ENCODE results near the gene TANGO6. TPM values are rescaled to one million over a fixed set of nuclear protein-coding genes. Genes with fewer than 3 reads are reported as not detected.

TANGO6 gene
- total RNA-seq, 6 experiments from 2014 or later = 10.9 to 15.5 (median 14.2) TPM

- Histone ChIP-seq H3K27ac (no peak overlapping the region), H3K36me3 (peaks cover 0 to 18% (median 1%) of the 10 kb centered on the region in 4 donors), H3K9me3 (no peaks in the 10 kb centered on the region), H3K27me3 (no peaks in the 10 kb centered on the region), H3K4me1 (no peaks in the 10 kb centered on the region), H3K4me3 (no peak overlapping the region)
- DNase-seq (no peak), ATAC-seq (no peak)
- intact Hi-C loops (cut with DNase I) = no loop called here
- TF ChIP-seq CTCF (IDR thresholded peaks at IDR 0.05) = no peak
- TF ChIP-seq POLR2A (IDR thresholded peaks at IDR 0.05) = no peak
Measured at GRCh38 chr16:68935008-68935407, 91.7 kb downstream of the TANGO6 start.

- intact Hi-C loops (cut with DNase I) = no loop called here
- Histone ChIP-seq H3K4me3 (no peak overlapping the region), H3K4me1 (no peaks in the 10 kb centered on the region), H3K27ac (no peak overlapping the region), H3K9me3 (no peaks in the 10 kb centered on the region), H3K36me3 (peaks cover 0 to 6% (median 0%) of the 10 kb centered on the region in 4 donors), H3K27me3 (no peaks in the 10 kb centered on the region)
- peak in 3 of 4 donors; percentile 37 to 45 (median 39) for ATAC-seq
- no peak for TF ChIP-seq CTCF (IDR thresholded peaks at IDR 0.05)
- no peak for TF ChIP-seq POLR2A (IDR thresholded peaks at IDR 0.05)
- WGBS (ENCODE audit: insufficient coverage, low coverage, low lambda C conversion rate, missing lambda C conversion rate) = 52% methylated on average over 2 of the region's 2 CpGs
- no peak for DNase-seq
Measured at GRCh38 chr16:68936736-68937631, 93.7 kb downstream of the TANGO6 start.

DNA sequence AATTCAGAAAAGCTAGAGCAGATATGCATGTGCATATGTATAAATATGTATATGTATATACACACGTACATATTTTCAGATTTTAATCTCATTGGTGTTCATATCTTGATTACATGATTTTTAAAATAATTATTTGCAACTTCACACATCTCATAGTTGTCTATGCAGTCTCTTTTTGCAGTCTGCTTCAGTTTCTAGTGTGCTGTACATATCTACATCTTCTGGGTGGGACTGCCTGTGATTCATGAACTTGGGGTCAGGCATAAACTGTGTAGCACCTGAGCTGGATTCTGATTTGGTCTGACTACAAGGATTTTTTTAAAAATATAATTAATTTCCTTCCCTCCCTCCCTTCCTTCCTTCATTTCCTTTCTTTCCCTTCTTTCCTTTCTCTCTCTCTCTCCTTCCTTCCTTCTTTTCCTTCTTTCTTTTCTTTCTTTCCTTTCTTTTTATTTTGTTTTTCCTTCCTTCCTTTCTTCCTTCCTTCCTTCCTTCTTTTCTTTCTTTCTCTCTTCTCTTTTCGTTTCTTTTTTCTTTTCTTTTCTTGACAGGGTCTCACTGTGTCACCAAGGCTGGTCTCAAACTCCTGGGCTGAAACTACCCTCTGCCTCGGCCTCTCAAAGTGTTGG lies 96.5 kb downstream of the TANGO6 start:
- Histone ChIP-seq H3K4me3 (no peak overlapping the region), H3K9me3 (no peaks in the 10 kb centered on the region), H3K4me1 (no peaks in the 10 kb centered on the region), H3K27me3 (no peaks in the 10 kb centered on the region), H3K36me3 (peaks cover 0 to 2% (median 0%) of the 10 kb centered on the region in 4 donors), H3K27ac (no peak overlapping the region)
- intact Hi-C loops (cut with DNase I) = no loop called here
- no peak for ATAC-seq
- DNase-seq = no peak
- WGBS (ENCODE audit: insufficient coverage, low coverage, low lambda C conversion rate, missing lambda C conversion rate) = 81% methylated on average over 3 of the region's 3 CpGs
- TF ChIP-seq POLR2A (IDR thresholded peaks at IDR 0.05) (no peak), CTCF (IDR thresholded peaks at IDR 0.05) (no peak)

DNA sequence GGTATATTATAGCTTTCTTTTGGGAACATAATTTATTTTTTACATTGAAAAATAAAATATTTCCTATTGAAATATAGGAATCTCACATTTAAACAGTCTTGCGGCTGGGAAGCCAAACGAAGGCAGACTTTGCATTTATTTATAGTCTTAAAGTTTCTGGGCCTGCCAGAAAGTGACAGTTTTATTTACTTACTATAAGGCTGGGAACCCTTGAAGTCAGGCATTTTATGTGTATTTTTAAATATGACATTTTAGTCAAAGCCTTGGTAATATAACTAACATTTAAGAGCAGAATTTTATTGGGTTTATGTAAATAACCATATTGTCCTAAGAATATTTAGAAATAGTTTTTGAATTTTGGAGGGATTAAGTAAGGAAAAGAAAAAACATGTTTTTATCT lies 97.5 kb downstream of the TANGO6 start:
- TF ChIP-seq POLR2A (IDR thresholded peaks at IDR 0.05) (no peak), CTCF (IDR thresholded peaks at IDR 0.05) (no peak)
- intact Hi-C loops (cut with DNase I) = no loop called here

More for the DNA sequence above, 97.5 kb downstream of the TANGO6 start:
- ATAC-seq (no peak), DNase-seq (no peak)
- no peak overlapping the region for H3K4me3 ChIP-seq
- no peak overlapping the region for H3K27ac ChIP-seq
- 82% methylated on average over 2 of the region's 2 CpGs for WGBS (ENCODE audit: insufficient coverage, low coverage, low lambda C conversion rate, missing lambda C conversion rate)
- peaks cover 0 to 2% (median 0%) of the 10 kb centered on the region in 4 donors for H3K36me3 ChIP-seq
- H3K27me3 ChIP-seq = no peaks in the 10 kb centered on the region
- no peaks in the 10 kb centered on the region for H3K4me1 ChIP-seq
- no peaks in the 10 kb centered on the region for H3K9me3 ChIP-seq
